Keratinocyte (primary cell): ENCODE data around the gene RASGRF2. TPM values are rescaled to one million over a fixed set of nuclear protein-coding genes. Genes with fewer than 3 reads are reported as not detected.

Source experiments
- DNase-seq: peaks from one replicate; pipeline ENCODE4 v3.0.0-alpha.2; 2011; ENCODE audit warnings: low read depth, missing footprints, low spot score
- FAIRE-seq: peaks from 2 replicates; lab custom pipeline; 2011; peaks lifted over from hg19 to GRCh38; lab: Jason Lieb, UNC
- H2AFZ ChIP-seq: 2 replicates; pipeline ENCODE4 v1.6.0; 2012; ENCODE audit warnings: low read length, control low read depth, inconsistent platforms; ENCODE audit not compliant: control insufficient read depth
- H3K27ac ChIP-seq: 2 replicates; pipeline ENCODE4 v1.5.1; 2011; ENCODE audit warnings: low read length; ENCODE audit not compliant: control insufficient read depth, insufficient read depth
- H3K27me3 ChIP-seq: 3 replicates; pipeline ENCODE4 v1.6.0; 2011; ENCODE audit warnings: low read length; ENCODE audit not compliant: control insufficient read depth, insufficient read depth; ENCODE audit errors: extremely low read depth
- H3K36me3 ChIP-seq, 2 experiments: 2 replicates in 1 of 2; 3 replicates in 1 of 2; pipeline ENCODE4 v1.5.1; 2011; ENCODE audit warnings: low read length in 2 of 2, mild to moderate bottlenecking in 1 of 2; ENCODE audit not compliant: control insufficient read depth in 2 of 2, insufficient read depth in 2 of 2; ENCODE audit errors: extremely low read depth in 1 of 2
- H3K4me1 ChIP-seq: 3 replicates; pipeline ENCODE4 v1.5.1; 2011; ENCODE audit warnings: low read length; ENCODE audit not compliant: control insufficient read depth, insufficient read depth; ENCODE audit errors: extremely low read depth
- H3K4me2 ChIP-seq: 3 replicates; pipeline ENCODE4 v1.6.0; 2011; ENCODE audit warnings: low read depth, low read length; ENCODE audit not compliant: control insufficient read depth, insufficient read depth; ENCODE audit errors: extremely low read depth
- H3K4me3 ChIP-seq, 3 experiments: fragments of 200-600 bp in 1 of 3; sonication (generic) in 1 of 3; 2 replicates in 2 of 3; 3 replicates in 1 of 3; pipeline ENCODE4 v1.5.1; 2011 to 2016; ENCODE audit warnings: low read length in 3 of 3, mild to moderate bottlenecking in 3 of 3, control low read depth in 2 of 3, inconsistent platforms in 1 of 3, low read depth in 1 of 3, mixed read lengths in 1 of 3, mixed run types in 1 of 3, moderate library complexity in 1 of 3; ENCODE audit not compliant: control insufficient read depth in 2 of 3, insufficient read depth in 2 of 3; ENCODE audit errors: extremely low read depth in 1 of 3
- H3K79me2 ChIP-seq: 2 replicates; pipeline ENCODE4 v1.6.0; 2012; ENCODE audit warnings: low read length; ENCODE audit not compliant: control insufficient read depth, insufficient read depth
- H3K9ac ChIP-seq: 3 replicates; pipeline ENCODE4 v1.6.0; 2011; ENCODE audit warnings: low read length; ENCODE audit not compliant: control insufficient read depth, insufficient read depth; ENCODE audit errors: extremely low read depth
- H3K9me1 ChIP-seq: 3 replicates; pipeline ENCODE4 v1.6.0; 2011; ENCODE audit warnings: low read length; ENCODE audit not compliant: control insufficient read depth, insufficient read depth; ENCODE audit errors: extremely low read depth
- H3K9me3 ChIP-seq: 2 replicates; pipeline ENCODE4 v1.5.1; 2012; ENCODE audit warnings: low read depth, low read length; ENCODE audit not compliant: control insufficient read depth
- H4K20me1 ChIP-seq: 3 replicates; pipeline ENCODE4 v1.6.0; 2011; ENCODE audit warnings: low read length; ENCODE audit not compliant: control insufficient read depth, insufficient read depth; ENCODE audit errors: extremely low read depth
- EZH2 ChIP-seq: IDR thresholded peaks from one replicate; pipeline ENCODE4 v1.6.1; 2012; ENCODE audit warnings: inconsistent platforms, mild to moderate bottlenecking, low read length, moderate library complexity
- dilution Hi-C: fragments of 300-500 bp; cut with MboI; formaldehyde crosslinking; loops from one replicate; pipeline ENCODE4 v1.7.0; 2020; ENCODE audit warnings: low sequenced_read_pairs; ENCODE audit not compliant: extremely low pct_ligation_motif_present
- polyA plus RNA-seq, 5 experiments: library from polyadenylated mRNA; depleted of rRNA in 3 of 5; stranded (reverse) in 3 of 5; stranded (forward) in 1 of 5; unstranded in 1 of 5; fragments of >200 nt; gene quantifications; 1 replicate in 1 of 5; 2 replicates in 3 of 5; 3 replicates in 1 of 5; pipeline versions ENCODE4 v1.2.1 to v1.2.3, GENCODE V29; 2011 to 2012; ENCODE audit warnings: missing spikeins in 2 of 5, low read depth in 1 of 5, low replicate concordance in 1 of 5
- TF ChIP-seq, protein P1 (sequence below), 3 experiments: IDR thresholded peaks in 1 of 3; conservative IDR thresholded peaks in 1 of 3; optimal IDR thresholded peaks in 1 of 3; 2 replicates in 2 of 3; 3 replicates in 1 of 3; pipeline versions ENCODE3 to v1.5.1; 2011; ENCODE audit warnings: low read length in 3 of 3, mild to moderate bottlenecking in 3 of 3, moderate library complexity in 2 of 3, control low read depth in 1 of 3, inconsistent platforms in 1 of 3; ENCODE audit not compliant: insufficient read depth in 2 of 3; ENCODE audit errors: extremely low read depth in 1 of 3

Gene RASGRF2
- polyA plus RNA-seq, 1 donor (not counting 4 experiments of a cell fraction or from before 2014, with no cell fraction given), result 0.03 TPM

DNA sequence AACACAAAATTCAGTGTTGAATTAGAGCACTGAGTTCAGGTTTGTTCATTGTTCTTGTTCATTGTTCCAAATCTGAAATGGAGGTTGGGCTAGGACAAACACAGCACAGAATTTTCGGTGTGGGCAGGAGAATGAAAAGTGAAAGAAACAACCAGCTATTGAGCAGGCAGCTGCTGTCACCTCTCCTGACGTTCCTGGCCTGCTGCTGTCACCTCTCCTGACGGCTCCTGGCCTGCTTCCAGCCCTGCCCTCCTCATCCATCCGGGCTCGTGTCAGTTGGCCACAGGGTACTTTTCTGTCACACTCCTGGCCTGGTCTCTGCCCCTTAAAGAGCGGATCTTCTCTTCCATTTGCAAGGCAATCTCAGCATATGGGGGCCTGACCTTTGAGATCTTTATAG is 227.7 kb downstream of the RASGRF2 start:
- TF ChIP-seq EZH2, result no peak
- TF ChIP-seq, protein P1, sequence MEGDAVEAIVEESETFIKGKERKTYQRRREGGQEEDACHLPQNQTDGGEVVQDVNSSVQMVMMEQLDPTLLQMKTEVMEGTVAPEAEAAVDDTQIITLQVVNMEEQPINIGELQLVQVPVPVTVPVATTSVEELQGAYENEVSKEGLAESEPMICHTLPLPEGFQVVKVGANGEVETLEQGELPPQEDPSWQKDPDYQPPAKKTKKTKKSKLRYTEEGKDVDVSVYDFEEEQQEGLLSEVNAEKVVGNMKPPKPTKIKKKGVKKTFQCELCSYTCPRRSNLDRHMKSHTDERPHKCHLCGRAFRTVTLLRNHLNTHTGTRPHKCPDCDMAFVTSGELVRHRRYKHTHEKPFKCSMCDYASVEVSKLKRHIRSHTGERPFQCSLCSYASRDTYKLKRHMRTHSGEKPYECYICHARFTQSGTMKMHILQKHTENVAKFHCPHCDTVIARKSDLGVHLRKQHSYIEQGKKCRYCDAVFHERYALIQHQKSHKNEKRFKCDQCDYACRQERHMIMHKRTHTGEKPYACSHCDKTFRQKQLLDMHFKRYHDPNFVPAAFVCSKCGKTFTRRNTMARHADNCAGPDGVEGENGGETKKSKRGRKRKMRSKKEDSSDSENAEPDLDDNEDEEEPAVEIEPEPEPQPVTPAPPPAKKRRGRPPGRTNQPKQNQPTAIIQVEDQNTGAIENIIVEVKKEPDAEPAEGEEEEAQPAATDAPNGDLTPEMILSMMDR (optimal IDR thresholded peaks at IDR 0.05 in 1 of 3, IDR thresholded peaks at IDR 0.05 in 1 of 3, conservative IDR thresholded peaks at IDR 0.05 in 1 of 3; ENCODE audit: extremely low read depth in 1 of 3, insufficient read depth in 2 of 3, low read length in 3 of 3), result no peak
- no peak for FAIRE-seq

DNA sequence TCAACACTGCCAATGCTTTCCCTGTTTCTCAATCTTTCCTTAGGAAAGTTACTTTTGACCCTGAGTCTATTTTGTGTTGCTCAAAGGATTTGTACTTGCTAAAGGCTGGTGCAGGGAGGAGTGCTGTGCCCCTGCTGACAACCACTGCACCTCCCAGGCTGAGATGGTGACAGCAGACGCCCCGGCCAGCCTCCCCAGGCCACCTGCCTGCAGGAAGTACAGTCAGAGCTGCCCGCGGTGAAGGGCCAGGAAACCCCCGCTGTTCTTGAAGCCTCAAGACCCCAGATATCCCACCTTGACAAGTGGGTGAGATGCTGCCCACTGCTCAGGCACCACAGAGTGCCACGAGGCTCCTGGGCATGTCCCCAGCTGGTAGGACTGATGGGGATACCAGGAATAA is 228.8 kb downstream of the RASGRF2 start:
- dilution Hi-C loops, result no loop called here
- Histone ChIP-seq H4K20me1 (no peaks in the 10 kb centered on the region), H3K4me3 (no peak overlapping the region), H3K36me3 (no peaks in the 10 kb centered on the region), H3K79me2 (no peaks in the 10 kb centered on the region), H3K4me2 (no peak overlapping the region), H2AFZ (no peak overlapping the region), H3K27ac (no peak overlapping the region), H3K9ac (no peak overlapping the region), H3K27me3 (peaks cover 5% of the 10 kb centered on the region), H3K9me3 (no peaks in the 10 kb centered on the region), H3K4me1 (no peaks in the 10 kb centered on the region), H3K9me1 (no peaks in the 10 kb centered on the region)
- no peak for TF ChIP-seq EZH2
- TF ChIP-seq, protein P1 (optimal IDR thresholded peaks at IDR 0.05 in 1 of 3, IDR thresholded peaks at IDR 0.05 in 1 of 3, conservative IDR thresholded peaks at IDR 0.05 in 1 of 3; ENCODE audit: extremely low read depth in 1 of 3, insufficient read depth in 2 of 3, low read length in 3 of 3), result no peak
- FAIRE-seq, result no peak
- DNase-seq, result no peak

More for the DNA sequence above, 227.7 kb downstream of the RASGRF2 start:
- Histone ChIP-seq H3K79me2 (no peaks in the 10 kb centered on the region), H2AFZ (no peak overlapping the region), H4K20me1 (no peaks in the 10 kb centered on the region), H3K9me1 (no peaks in the 10 kb centered on the region), H3K9ac (no peak overlapping the region), H3K4me3 (no peak overlapping the region), H3K36me3 (no peaks in the 10 kb centered on the region), H3K27me3 (peaks cover 5% of the 10 kb centered on the region), H3K9me3 (no peaks in the 10 kb centered on the region), H3K4me2 (no peak overlapping the region), H3K27ac (no peak overlapping the region), H3K4me1 (no peaks in the 10 kb centered on the region)
- dilution Hi-C loops, result no loop called here
- DNase-seq, result no peak
